Panc1 (cell line): ENCODE data around the gene C5orf34.

ENCODE experiments used
- POLR2AphosphoS5 ChIP-seq: IDR thresholded peaks from 2 replicates; pipeline ENCODE4 v1.6.1; 2012; ENCODE audit warnings: mild to moderate bottlenecking, low read depth, low read length, moderate library complexity
- TF ChIP-seq, protein P1 (sequence below): fragments of 450-650 bp; IDR thresholded peaks from 2 replicates; pipeline ENCODE4 v1.5.1; 2017; ENCODE audit warnings: mild to moderate bottlenecking
- TF ChIP-seq, protein P2 (sequence below), 2 experiments: IDR thresholded peaks; 2 replicates each; pipeline ENCODE4 v1.6.1; 2011 to 2012; ENCODE audit warnings: low read depth in 2 of 2, control low read depth in 1 of 2, low read length in 1 of 2, mild to moderate bottlenecking in 1 of 2, moderate library complexity in 1 of 2; ENCODE audit not compliant: insufficient read depth in 1 of 2

DNA sequence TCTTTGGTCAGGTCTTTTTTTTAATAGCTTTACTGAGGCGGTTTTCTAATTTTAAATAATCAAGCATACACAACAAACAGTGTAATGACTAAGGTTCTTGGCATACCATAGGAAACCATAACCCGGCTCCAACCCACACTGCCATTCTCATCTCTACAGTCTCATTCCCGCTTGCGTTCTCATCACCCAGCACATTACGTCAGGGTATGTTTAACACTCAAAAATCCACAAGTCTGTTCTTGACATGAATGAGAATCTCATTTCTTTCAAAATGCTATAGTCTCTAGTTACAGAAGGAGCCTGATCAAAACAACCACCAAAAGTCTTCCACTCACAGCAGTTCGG is 505 bp downstream of the C5orf34 start:
- no peak for TF ChIP-seq POLR2AphosphoS5
- TF ChIP-seq, protein P1, sequence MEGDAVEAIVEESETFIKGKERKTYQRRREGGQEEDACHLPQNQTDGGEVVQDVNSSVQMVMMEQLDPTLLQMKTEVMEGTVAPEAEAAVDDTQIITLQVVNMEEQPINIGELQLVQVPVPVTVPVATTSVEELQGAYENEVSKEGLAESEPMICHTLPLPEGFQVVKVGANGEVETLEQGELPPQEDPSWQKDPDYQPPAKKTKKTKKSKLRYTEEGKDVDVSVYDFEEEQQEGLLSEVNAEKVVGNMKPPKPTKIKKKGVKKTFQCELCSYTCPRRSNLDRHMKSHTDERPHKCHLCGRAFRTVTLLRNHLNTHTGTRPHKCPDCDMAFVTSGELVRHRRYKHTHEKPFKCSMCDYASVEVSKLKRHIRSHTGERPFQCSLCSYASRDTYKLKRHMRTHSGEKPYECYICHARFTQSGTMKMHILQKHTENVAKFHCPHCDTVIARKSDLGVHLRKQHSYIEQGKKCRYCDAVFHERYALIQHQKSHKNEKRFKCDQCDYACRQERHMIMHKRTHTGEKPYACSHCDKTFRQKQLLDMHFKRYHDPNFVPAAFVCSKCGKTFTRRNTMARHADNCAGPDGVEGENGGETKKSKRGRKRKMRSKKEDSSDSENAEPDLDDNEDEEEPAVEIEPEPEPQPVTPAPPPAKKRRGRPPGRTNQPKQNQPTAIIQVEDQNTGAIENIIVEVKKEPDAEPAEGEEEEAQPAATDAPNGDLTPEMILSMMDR = no peak
- TF ChIP-seq, protein P2, sequence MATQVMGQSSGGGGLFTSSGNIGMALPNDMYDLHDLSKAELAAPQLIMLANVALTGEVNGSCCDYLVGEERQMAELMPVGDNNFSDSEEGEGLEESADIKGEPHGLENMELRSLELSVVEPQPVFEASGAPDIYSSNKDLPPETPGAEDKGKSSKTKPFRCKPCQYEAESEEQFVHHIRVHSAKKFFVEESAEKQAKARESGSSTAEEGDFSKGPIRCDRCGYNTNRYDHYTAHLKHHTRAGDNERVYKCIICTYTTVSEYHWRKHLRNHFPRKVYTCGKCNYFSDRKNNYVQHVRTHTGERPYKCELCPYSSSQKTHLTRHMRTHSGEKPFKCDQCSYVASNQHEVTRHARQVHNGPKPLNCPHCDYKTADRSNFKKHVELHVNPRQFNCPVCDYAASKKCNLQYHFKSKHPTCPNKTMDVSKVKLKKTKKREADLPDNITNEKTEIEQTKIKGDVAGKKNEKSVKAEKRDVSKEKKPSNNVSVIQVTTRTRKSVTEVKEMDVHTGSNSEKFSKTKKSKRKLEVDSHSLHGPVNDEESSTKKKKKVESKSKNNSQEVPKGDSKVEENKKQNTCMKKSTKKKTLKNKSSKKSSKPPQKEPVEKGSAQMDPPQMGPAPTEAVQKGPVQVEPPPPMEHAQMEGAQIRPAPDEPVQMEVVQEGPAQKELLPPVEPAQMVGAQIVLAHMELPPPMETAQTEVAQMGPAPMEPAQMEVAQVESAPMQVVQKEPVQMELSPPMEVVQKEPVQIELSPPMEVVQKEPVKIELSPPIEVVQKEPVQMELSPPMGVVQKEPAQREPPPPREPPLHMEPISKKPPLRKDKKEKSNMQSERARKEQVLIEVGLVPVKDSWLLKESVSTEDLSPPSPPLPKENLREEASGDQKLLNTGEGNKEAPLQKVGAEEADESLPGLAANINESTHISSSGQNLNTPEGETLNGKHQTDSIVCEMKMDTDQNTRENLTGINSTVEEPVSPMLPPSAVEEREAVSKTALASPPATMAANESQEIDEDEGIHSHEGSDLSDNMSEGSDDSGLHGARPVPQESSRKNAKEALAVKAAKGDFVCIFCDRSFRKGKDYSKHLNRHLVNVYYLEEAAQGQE (IDR thresholded peaks at IDR 0.05; ENCODE audit: insufficient read depth in 1 of 2, low read depth in 2 of 2, low read length in 1 of 2) = no peak
